ENCODE measurements around the gene ITPR3. TPM values are rescaled to one million over a fixed set of nuclear protein-coding genes. Genes with fewer than 3 reads are reported as not detected.

Gene ITPR3
- total RNA-seq, 1 donor from 2014 or later, result 0.34 TPM

GRCh38 chr6:33621711-33622388 lies 728 bp downstream of the ITPR3 start:
- Mint-ChIP-seq H3K27ac (ENCODE audit: unreplicated experiment) (no peak overlapping the region), H3K4me1 (ENCODE audit: low read depth, unreplicated experiment) (peaks cover 9% of the 10 kb centered on the region), H3K36me3 (ENCODE audit: unreplicated experiment) (no peaks in the 10 kb centered on the region), H3K9me3 (ENCODE audit: unreplicated experiment) (peaks cover 11% of the 10 kb centered on the region), H3K4me3 (ENCODE audit: unreplicated experiment) (peak overlapping the region; percentile 78), H3K27me3 (ENCODE audit: unreplicated experiment) (peaks cover 29% of the 10 kb centered on the region)
- no peak for TF ChIP-seq CTCF (IDR thresholded peaks at IDR 0.05; ENCODE audit: partially characterized antibody, unreplicated experiment)
- no peak for DNase-seq

GRCh38 chr6:33622456-33623431 lies 1.6 kb downstream of the ITPR3 start:
- Mint-ChIP-seq H3K36me3 (ENCODE audit: unreplicated experiment) (no peaks in the 10 kb centered on the region), H3K4me3 (ENCODE audit: unreplicated experiment) (peak overlapping the region; percentile 78), H3K9me3 (ENCODE audit: unreplicated experiment) (peaks cover 11% of the 10 kb centered on the region), H3K27me3 (ENCODE audit: unreplicated experiment) (peaks cover 31% of the 10 kb centered on the region), H3K27ac (ENCODE audit: unreplicated experiment) (no peak overlapping the region), H3K4me1 (ENCODE audit: low read depth, unreplicated experiment) (peaks cover 9% of the 10 kb centered on the region)
- no peak for DNase-seq
- no peak for TF ChIP-seq CTCF (IDR thresholded peaks at IDR 0.05; ENCODE audit: partially characterized antibody, unreplicated experiment)

GRCh38 chr6:33623895-33624381 lies 2.8 kb downstream of the ITPR3 start:
- Mint-ChIP-seq H3K27me3 (ENCODE audit: unreplicated experiment) (peaks cover 29% of the 10 kb centered on the region), H3K4me3 (ENCODE audit: unreplicated experiment) (no peak overlapping the region), H3K36me3 (ENCODE audit: unreplicated experiment) (no peaks in the 10 kb centered on the region), H3K9me3 (ENCODE audit: unreplicated experiment) (peaks cover 11% of the 10 kb centered on the region), H3K27ac (ENCODE audit: unreplicated experiment) (no peak overlapping the region), H3K4me1 (ENCODE audit: low read depth, unreplicated experiment) (peaks cover 9% of the 10 kb centered on the region)
- TF ChIP-seq CTCF (IDR thresholded peaks at IDR 0.05; ENCODE audit: partially characterized antibody, unreplicated experiment), result no peak
- DNase-seq, result no peak

GRCh38 chr6:33624856-33625255 lies 3.7 kb downstream of the ITPR3 start:
- Mint-ChIP-seq H3K27me3 (ENCODE audit: unreplicated experiment) (peaks cover 28% of the 10 kb centered on the region), H3K36me3 (ENCODE audit: unreplicated experiment) (no peaks in the 10 kb centered on the region), H3K4me1 (ENCODE audit: low read depth, unreplicated experiment) (peaks cover 9% of the 10 kb centered on the region), H3K27ac (ENCODE audit: unreplicated experiment) (no peak overlapping the region), H3K4me3 (ENCODE audit: unreplicated experiment) (no peak overlapping the region), H3K9me3 (ENCODE audit: unreplicated experiment) (peaks cover 11% of the 10 kb centered on the region)
- TF ChIP-seq CTCF (IDR thresholded peaks at IDR 0.05; ENCODE audit: partially characterized antibody, unreplicated experiment), result no peak
- DNase-seq, result no peak

All from glutamatergic neuron (in vitro differentiated cells).